H1 (cell line): ENCODE measurements around the gene SAG. TPM values are rescaled to one million over a fixed set of nuclear protein-coding genes. Genes with fewer than 3 reads are reported as not detected.

Experiments used
- CTCF ChIA-PET: fragments of 300-600 bp; sonication (Branson Sonifier 250); formaldehyde crosslinking; loops from one replicate; lab custom pipeline; 2021; ENCODE audit not compliant: partially characterized antibody; lab: Charles Lee
- POLR2A ChIA-PET: fragments of 300-600 bp; sonication (Branson Sonifier 250); formaldehyde crosslinking; loops from one replicate; lab custom pipeline; 2021; ENCODE audit warnings: inconsistent platforms; ENCODE audit not compliant: partially characterized antibody; lab: Charles Lee
- DNase-seq, 2 experiments: peaks; one replicate each; pipeline versions ENCODE4 v3.0.0 to v3.0.0-alpha.2; 2010 to 2022; ENCODE audit warnings: low spot score in 2 of 2, low read depth in 1 of 2, mixed read lengths in 1 of 2
- FAIRE-seq: peaks from 2 replicates; lab custom pipeline; 2011; peaks lifted over from hg19 to GRCh38; lab: Jason Lieb, UNC
- H2AFZ ChIP-seq: 2 replicates; pipeline ENCODE4 v1.8.1; 2012; ENCODE audit warnings: low read length, inconsistent platforms
- H2AK5ac ChIP-seq: 2 replicates; pipeline ENCODE4 v1.6.1; 2013; ENCODE audit warnings: low read depth, low read length
- H2BK120ac ChIP-seq: replicated peaks from 2 replicates; pipeline ENCODE3; 2013; ENCODE audit warnings: low read depth, low read length, inconsistent platforms
- H2BK12ac ChIP-seq: 2 replicates; pipeline ENCODE4 v1.6.1; 2013; ENCODE audit warnings: low read depth, low read length
- H2BK15ac ChIP-seq: 2 replicates; pipeline ENCODE4 v1.6.1; 2013; ENCODE audit warnings: low read length
- H2BK20ac ChIP-seq: 2 replicates; pipeline ENCODE4 v1.6.1; 2013; ENCODE audit warnings: low read length
- H2BK5ac ChIP-seq: 2 replicates; pipeline ENCODE4 v1.6.1; 2013; ENCODE audit warnings: low read depth, low read length
- H3K14ac ChIP-seq: 2 replicates; pipeline ENCODE4 v1.6.1; 2013; ENCODE audit warnings: inconsistent platforms; ENCODE audit not compliant: insufficient read length
- H3K18ac ChIP-seq: 2 replicates; pipeline ENCODE4 v1.6.1; 2013; ENCODE audit warnings: low read length; ENCODE audit errors: extremely low read depth
- H3K23ac ChIP-seq: 2 replicates; pipeline ENCODE4 v1.6.1; 2013; ENCODE audit warnings: inconsistent platforms; ENCODE audit not compliant: insufficient read length
- H3K23me2 ChIP-seq: 2 replicates; pipeline ENCODE4 v1.6.1; 2013; ENCODE audit warnings: low read depth, low read length
- H3K27ac ChIP-seq: 2 replicates; pipeline ENCODE4 v1.6.1; 2011; ENCODE audit warnings: low read depth, low read length, inconsistent platforms
- H3K27me3 ChIP-seq, 4 experiments: replicated peaks in 1 of 4; 1 replicate in 1 of 4; 2 replicates in 3 of 4; pipeline versions ENCODE4 v1.6.1 to v1.8.1; 2011 to 2013; ENCODE audit warnings: low read length in 3 of 4, mild to moderate bottlenecking in 3 of 4, inconsistent platforms in 2 of 4, mixed read lengths in 2 of 4, moderate library complexity in 1 of 4; ENCODE audit not compliant: control insufficient read depth in 3 of 4, insufficient read depth in 3 of 4; ENCODE audit errors: extremely low read depth in 1 of 4
- H3K36me3 ChIP-seq, 4 experiments: 2 replicates each; pipeline versions ENCODE4 v1.6.1 to v1.8.1; 2011 to 2013; ENCODE audit warnings: mild to moderate bottlenecking in 4 of 4, low read length in 3 of 4, moderate library complexity in 2 of 4, control low read depth in 1 of 4, inconsistent platforms in 1 of 4; ENCODE audit not compliant: insufficient read depth in 4 of 4, control insufficient read depth in 2 of 4
- H3K4ac ChIP-seq: replicated peaks from 2 replicates; pipeline ENCODE3; 2013; ENCODE audit warnings: low read length, low read depth, mixed read lengths, inconsistent platforms; ENCODE audit not compliant: insufficient read length
- H3K4me1 ChIP-seq, 4 experiments: replicated peaks in 1 of 4; 1 replicate in 1 of 4; 2 replicates in 3 of 4; pipeline versions ENCODE4 v1.6.1 to v1.8.1; 2011 to 2013; ENCODE audit warnings: low read length in 3 of 4, inconsistent platforms in 2 of 4, mixed read lengths in 1 of 4; ENCODE audit not compliant: insufficient read depth in 4 of 4, control insufficient read depth in 3 of 4
- H3K4me2 ChIP-seq, 2 experiments: 2 replicates each; pipeline versions ENCODE4 v1.6.1 to v1.8.1; 2011 to 2013; ENCODE audit warnings: low read depth in 2 of 2, low read length in 2 of 2, control low read depth in 1 of 2, inconsistent platforms in 1 of 2, mild to moderate bottlenecking in 1 of 2; ENCODE audit not compliant: insufficient read depth in 1 of 2
- H3K4me3 ChIP-seq, 4 experiments: fragments of 200-600, 300-600 bp in 1 of 4; sonication (generic), shearing (Covaris generic), sonication (Bioruptor Twin) in 1 of 4; 2 replicates each; pipeline versions ENCODE4 v1.5.1 to v1.8.1; 2011 to 2016; ENCODE audit warnings: low read length in 4 of 4, low read depth in 3 of 4, control low read depth in 2 of 4, inconsistent platforms in 2 of 4, mild to moderate bottlenecking in 2 of 4, mixed read lengths in 1 of 4, moderate library complexity in 1 of 4; ENCODE audit not compliant: insufficient read depth in 2 of 4; ENCODE audit errors: extremely low read depth in 1 of 4
- H3K56ac ChIP-seq: replicated peaks from 2 replicates; pipeline ENCODE3; 2013; ENCODE audit warnings: low read depth, mild to moderate bottlenecking, mixed read lengths, low read length, inconsistent platforms; ENCODE audit not compliant: insufficient read length
- H3K79me1 ChIP-seq: 2 replicates; pipeline ENCODE4 v1.6.1; 2013; ENCODE audit warnings: low read depth, low read length, control low read depth
- H3K79me2 ChIP-seq, 2 experiments: 2 replicates each; pipeline versions ENCODE4 v1.6.1 to v1.8.1; 2012 to 2013; ENCODE audit warnings: low read length in 2 of 2, mild to moderate bottlenecking in 2 of 2, inconsistent platforms in 1 of 2; ENCODE audit not compliant: insufficient read depth in 2 of 2, control insufficient read depth in 1 of 2
- H3K9ac ChIP-seq, 4 experiments: replicated peaks in 1 of 4; 1 replicate in 1 of 4; 2 replicates in 3 of 4; pipeline versions ENCODE4 v1.6.1 to v1.8.1; 2011 to 2013; ENCODE audit warnings: low read depth in 3 of 4, low read length in 3 of 4, control low read depth in 2 of 4, mild to moderate bottlenecking in 2 of 4, moderate library complexity in 2 of 4, inconsistent platforms in 1 of 4; ENCODE audit errors: extremely low read depth in 1 of 4
- H3K9me3 ChIP-seq, 2 experiments: 2 replicates each; pipeline versions ENCODE4 v1.6.1 to v1.8.1; 2012 to 2013; ENCODE audit warnings: mild to moderate bottlenecking in 2 of 2, moderate library complexity in 2 of 2, control low read depth in 1 of 2, inconsistent platforms in 1 of 2, low read depth in 1 of 2, low read length in 1 of 2, mixed read lengths in 1 of 2; ENCODE audit not compliant: insufficient read depth in 2 of 2
- H4K20me1 ChIP-seq, 2 experiments: replicated peaks in 1 of 2; 2 replicates each; pipeline versions ENCODE3 to v1.8.1; 2011 to 2013; ENCODE audit warnings: inconsistent platforms in 2 of 2, low read length in 2 of 2, mild to moderate bottlenecking in 1 of 2; ENCODE audit not compliant: insufficient read depth in 2 of 2, control insufficient read depth in 1 of 2
- H4K5ac ChIP-seq: 2 replicates; pipeline ENCODE4 v1.6.1; 2013; ENCODE audit warnings: low read length, low read depth, mixed read lengths, inconsistent platforms; ENCODE audit not compliant: insufficient read length
- H4K8ac ChIP-seq: 2 replicates; pipeline ENCODE4 v1.8.0; 2013; ENCODE audit warnings: mild to moderate bottlenecking, moderate library complexity, low read length, inconsistent platforms; ENCODE audit not compliant: insufficient read depth; ENCODE audit errors: extremely low read depth
- H4K91ac ChIP-seq: replicated peaks from 2 replicates; pipeline ENCODE3; 2013; ENCODE audit warnings: low read length, mixed read lengths, inconsistent platforms; ENCODE audit not compliant: insufficient read length
- ATF2 ChIP-seq: IDR thresholded peaks from 2 replicates; pipeline ENCODE4 v1.6.1; 2012; ENCODE audit warnings: low read length, inconsistent platforms
- BCL11A ChIP-seq, 2 experiments: IDR thresholded peaks; one replicate each; pipeline ENCODE4 v1.6.1; 2011; ENCODE audit warnings: low read depth in 2 of 2, low read length in 2 of 2, mild to moderate bottlenecking in 2 of 2
- CBX5 ChIP-seq: fragments of 300-800, 300-1000 bp; sonication (generic); IDR thresholded peaks from 2 replicates; pipeline ENCODE4 v1.7.1; 2016; ENCODE audit warnings: antibody characterized with exemption, low read length, low read depth
- CBX8 ChIP-seq: fragments of 300-800, 300-1000 bp; sonication (generic); IDR thresholded peaks from 2 replicates; pipeline ENCODE4 v1.7.1; 2016; ENCODE audit warnings: low read depth, low read length, borderline replicate concordance
- CEBPB ChIP-seq: IDR thresholded peaks from 2 replicates; pipeline ENCODE4 v1.6.1; 2012; ENCODE audit warnings: low read depth, low read length
- CHD2 ChIP-seq: IDR thresholded peaks from 2 replicates; pipeline ENCODE4 v1.6.1; 2012; ENCODE audit warnings: low read length, improper control_type of control experiment
- EGR1 ChIP-seq: IDR thresholded peaks from 2 replicates; pipeline ENCODE4 v1.6.1; 2011; ENCODE audit warnings: low read depth, low read length, borderline replicate concordance
- EZH2 ChIP-seq: fragments of 200-600 bp; sonication (generic); IDR thresholded peaks from 2 replicates; pipeline ENCODE4 v1.7.1; 2012; ENCODE audit warnings: low read depth, mild to moderate bottlenecking, moderate library complexity, low read length, inconsistent platforms; ENCODE audit not compliant: severe bottlenecking
- KDM4A ChIP-seq: IDR thresholded peaks from one replicate; pipeline ENCODE4 v1.7.1; 2012; ENCODE audit warnings: low read depth, mild to moderate bottlenecking, moderate library complexity, low read length, inconsistent platforms; ENCODE audit not compliant: severe bottlenecking
- MAFK ChIP-seq: IDR thresholded peaks from 2 replicates; pipeline ENCODE4 v1.6.1; 2012; ENCODE audit warnings: low read depth, mild to moderate bottlenecking, improper control_type of control experiment, low read length
- RXRA ChIP-seq: IDR thresholded peaks from 2 replicates; pipeline ENCODE4 v1.6.1; 2011; ENCODE audit warnings: low read depth, mild to moderate bottlenecking, low read length, moderate library complexity; ENCODE audit not compliant: insufficient read depth
- SP2 ChIP-seq: IDR thresholded peaks from 2 replicates; pipeline ENCODE4 v1.6.1; 2012; ENCODE audit warnings: mild to moderate bottlenecking, low read length, inconsistent platforms
- SP4 ChIP-seq: IDR thresholded peaks from 2 replicates; pipeline ENCODE4 v1.6.1; 2012; ENCODE audit warnings: low read length, inconsistent platforms
- SRF ChIP-seq: IDR thresholded peaks from 2 replicates; pipeline ENCODE4 v1.6.1; 2011; ENCODE audit warnings: mild to moderate bottlenecking, low read depth, low read length, moderate library complexity
- WGBS, 2 experiments: shearing (Covaris generic) in 1 of 2; methylation state at CpG; one replicate each; pipeline versions ENCODE4 v1.1.6 to v1.1.7; 2013 to 2015; ENCODE audit warnings: low lambda C conversion rate in 2 of 2, mixed read lengths in 2 of 2, inconsistent platforms in 1 of 2, low coverage in 1 of 2, missing lambda C conversion rate in 1 of 2; ENCODE audit not compliant: insufficient replicate concordance in 2 of 2, insufficient coverage in 1 of 2, insufficient read length in 1 of 2; ENCODE audit errors: extremely low coverage in 1 of 2, missing lambda C conversion rate in 1 of 2; 5-methylcytosine and 5-hydroxymethylcytosine counted together
- polyA plus RNA-seq, 7 experiments: library from polyadenylated mRNA; depleted of rRNA in 3 of 7; stranded (reverse) in 5 of 7; unstranded in 2 of 7; fragments of >200 nt in 5 of 7; fragments of 200-250 nt in 2 of 7; gene quantifications; 1 replicate in 5 of 7; 2 replicates in 1 of 7; 4 replicates in 1 of 7; pipeline versions ENCODE4 v1.2.1 to v1.2.3, GENCODE V29; 2011 to 2013; ENCODE audit warnings: missing spikeins in 2 of 7, mixed read lengths in 2 of 7
- total RNA-seq: library from RNA; stranded (reverse); fragmentation: NEBNext Ultra II Directional; extraction: Animal tissue kit (Norgen Biotek cat#: 25700); gene quantifications from 2 replicates; pipeline ENCODE4 v1.2.1, GENCODE V29; 2021

The SAG gene
- total and polyA plus RNA-seq, 2 of the 8 experiments (the other 6 are each of a cell fraction or from before 2014, with no cell fraction given) = not detected

GRCh38 chr2:233336541-233336940 lies 28.9 kb downstream of the SAG start:
- no peak for FAIRE-seq
- no peak for TF ChIP-seq SP4
- no peak for TF ChIP-seq BCL11A (IDR thresholded peaks at IDR 0.05; ENCODE audit: low read depth in 2 of 2, low read length in 2 of 2)
- no peak for TF ChIP-seq CBX8
- no peak for TF ChIP-seq CHD2
- no peak for TF ChIP-seq SRF
- no peak for TF ChIP-seq RXRA
- no peak for TF ChIP-seq ATF2
- TF ChIP-seq KDM4A = no peak
- no peak for TF ChIP-seq SP2
- no peak for TF ChIP-seq CEBPB
- TF ChIP-seq EZH2 = no peak
- TF ChIP-seq MAFK = no peak
- no peak for TF ChIP-seq CBX5
- TF ChIP-seq EGR1 = no peak

More at GRCh38 chr2:233336541-233336940, 28.9 kb downstream of the SAG start:
- no peak overlapping the region for H2AK5ac ChIP-seq
- H3K9me3 ChIP-seq = 0 out of 4 replicates have a peak, but pooled peaks cover 0 to 4% of the 10 kb centered on the region in 2 experiments
- H3K4ac ChIP-seq = no peak overlapping the region
- no peak overlapping the region for H3K9ac ChIP-seq
- 93% methylated on average over 5 of the region's 5 CpGs; no CpG with 5 or more reads in 1 of the 2 experiments for WGBS, 2 experiments
- peaks cover 0 to 30% (median 13%) of the 10 kb centered on the region in 4 experiments; a peak in 5 of 7 replicates for H3K27me3 ChIP-seq
- POLR2A ChIA-PET = no interaction called here
- H2AFZ ChIP-seq = no peak overlapping the region
- no peaks in the 10 kb centered on the region for H3K36me3 ChIP-seq
- no peak overlapping the region for H4K5ac ChIP-seq
- H3K79me1 ChIP-seq = no peaks in the 10 kb centered on the region
- no peak overlapping the region for H2BK15ac ChIP-seq
- no peak overlapping the region for H3K18ac ChIP-seq
- H4K20me1 ChIP-seq = no peaks in the 10 kb centered on the region
- no peak overlapping the region for H2BK120ac ChIP-seq
- H3K23ac ChIP-seq = no peak overlapping the region
- DNase-seq = no peak
- no peak overlapping the region for H4K8ac ChIP-seq
- H3K4me1 ChIP-seq = no peaks in the 10 kb centered on the region
- H3K79me2 ChIP-seq = no peaks in the 10 kb centered on the region
- H3K23me2 ChIP-seq = no peaks in the 10 kb centered on the region
- H3K27ac ChIP-seq = no peak overlapping the region
- H2BK20ac ChIP-seq = no peak overlapping the region
- no peak overlapping the region for H2BK12ac ChIP-seq
- H3K14ac ChIP-seq = no peak overlapping the region
- H2BK5ac ChIP-seq = no peak overlapping the region
- CTCF ChIA-PET = interaction anchor here (0.6 to 2.1 kb wide), 2 partner anchors 10 to 36 kb away, joined by 4 to 8 read pairs; no protein-coding TSS in a partner anchor
- no peak overlapping the region for H4K91ac ChIP-seq
- no peak overlapping the region for H3K4me3 ChIP-seq
- no peak overlapping the region for H3K4me2 ChIP-seq
- no peak overlapping the region for H3K56ac ChIP-seq
